GM23338 (cell line): Measurements from ENCODE around the gene C11orf65. TPM values are rescaled to one million over a fixed set of nuclear protein-coding genes. Genes with fewer than 3 reads are reported as not detected.

Source experiments
- ATAC-seq: fragments of 200-7000 bp; cut with Tn5 transposase; 3 replicates; pipeline ENCODE4 v1.9.1; 2020
- DNase-seq: peaks from one replicate; pipeline ENCODE4 v3.0.0-alpha.2; 2015; ENCODE audit warnings: low spot score
- H2AFZ ChIP-seq: fragments of 200-600 bp; sonication (generic); 2 replicates; pipeline ENCODE4 v1.8.0; 2016; ENCODE audit warnings: antibody characterized with exemption, mild to moderate bottlenecking, moderate library complexity
- H3F3A ChIP-seq: fragments of 200-600 bp; sonication (generic); replicated peaks from 2 replicates; pipeline ENCODE4 v1.8.0; 2017; ENCODE audit warnings: antibody characterized with exemption, mixed run types, low read depth
- H3K27ac ChIP-seq: fragments of 200-600 bp; sonication (generic); 2 replicates; pipeline ENCODE4 v1.6.1; 2016; ENCODE audit warnings: low read depth
- H3K27me3 ChIP-seq: fragments of 200-600 bp; sonication (generic); 2 replicates; pipeline ENCODE4 v1.8.0; 2016; ENCODE audit warnings: mild to moderate bottlenecking, mixed run types, moderate library complexity; ENCODE audit not compliant: insufficient read depth
- H3K36me3 ChIP-seq: fragments of 200-600 bp; sonication (generic); 2 replicates; pipeline ENCODE4 v1.8.0; 2016; ENCODE audit warnings: mild to moderate bottlenecking; ENCODE audit not compliant: insufficient read depth
- H3K4me1 ChIP-seq: fragments of 200-600 bp; sonication (generic); 2 replicates; pipeline ENCODE4 v1.8.0; 2016; ENCODE audit warnings: mild to moderate bottlenecking, moderate library complexity; ENCODE audit not compliant: insufficient read depth
- H3K4me2 ChIP-seq: fragments of 200-600 bp; sonication (generic); 2 replicates; pipeline ENCODE4 v1.7.1; 2017; ENCODE audit warnings: mixed run types
- H3K4me3 ChIP-seq: fragments of 200-600 bp; sonication (generic); 2 replicates; pipeline ENCODE4 v1.6.1; 2016; ENCODE audit warnings: mixed run types
- H3K79me2 ChIP-seq: fragments of 200-600 bp; sonication (generic); replicated peaks from 2 replicates; pipeline ENCODE4 v1.8.0; 2017; ENCODE audit warnings: mild to moderate bottlenecking; ENCODE audit not compliant: insufficient read depth
- H3K9me2 ChIP-seq: fragments of 200-600 bp; sonication (generic); 2 replicates; pipeline ENCODE4 v1.8.0; 2017; ENCODE audit not compliant: insufficient read depth
- H4K20me1 ChIP-seq: fragments of 200-600 bp; sonication (generic); replicated peaks from 2 replicates; pipeline ENCODE4 v1.8.0; 2017; ENCODE audit warnings: mild to moderate bottlenecking; ENCODE audit not compliant: insufficient read depth
- H3K27ac Mint-ChIP-seq: 2 replicates; pipeline ENCODE4 v1.8.0; 2020; ENCODE audit warnings: inconsistent platforms, mild to moderate bottlenecking, moderate library complexity, mixed read lengths
- H3K27me3 Mint-ChIP-seq: 3 replicates; pipeline ENCODE4 v1.8.0; 2022; ENCODE audit warnings: low read depth, mild to moderate bottlenecking, moderate library complexity, mixed read lengths, inconsistent platforms; ENCODE audit not compliant: insufficient read depth, poor library complexity
- H3K36me3 Mint-ChIP-seq: 3 replicates; pipeline ENCODE4 v1.8.0; 2021; ENCODE audit warnings: low read depth, mild to moderate bottlenecking, inconsistent platforms, moderate library complexity, mixed read lengths
- H3K4me1 Mint-ChIP-seq: 3 replicates; pipeline ENCODE4 v1.8.0; 2020; ENCODE audit warnings: mild to moderate bottlenecking, inconsistent platforms, mixed read lengths
- H3K4me3 Mint-ChIP-seq: 3 replicates; pipeline ENCODE4 v1.8.0; 2021; ENCODE audit warnings: moderate library complexity, mild to moderate bottlenecking, inconsistent platforms, mixed read lengths
- H3K9me3 Mint-ChIP-seq: 3 replicates; pipeline ENCODE4 v1.8.0; 2020; ENCODE audit warnings: moderate library complexity, mild to moderate bottlenecking, inconsistent platforms, mixed read lengths
- CREB1 ChIP-seq: fragments of 250-450 bp; sonication (Bioruptor Pico); IDR thresholded peaks from 2 replicates; pipeline ENCODE4 v1.5.0; 2020; ENCODE audit warnings: low read depth, mild to moderate bottlenecking, moderate library complexity
- CTCF ChIP-seq, 2 experiments: fragments of 200-600 bp in 1 of 2; sonication (generic) in 1 of 2; conservative IDR thresholded peaks; 2 replicates each; pipeline versions ENCODE4 v1.5.1 to v1.6.1; 2016 to 2017; ENCODE audit warnings: antibody characterized with exemption in 2 of 2, low read depth in 2 of 2, mild to moderate bottlenecking in 2 of 2, moderate library complexity in 1 of 2
- ETS1 ChIP-seq: IDR thresholded peaks from 2 replicates; pipeline ENCODE4 v1.6.1; 2016; ENCODE audit warnings: antibody characterized with exemption
- EZH2phosphoT487 ChIP-seq: fragments of 200-600 bp; sonication (generic); IDR thresholded peaks from one replicate; pipeline ENCODE4 v1.8.1; 2018; ENCODE audit warnings: antibody characterized with exemption; ENCODE audit not compliant: unreplicated experiment
- JUNB ChIP-seq: IDR thresholded peaks from one replicate; pipeline ENCODE4 v1.6.1; 2016; ENCODE audit warnings: antibody characterized with exemption; ENCODE audit not compliant: unreplicated experiment
- NANOG ChIP-seq: IDR thresholded peaks from 2 replicates; pipeline ENCODE4 v1.6.1; 2016; ENCODE audit warnings: antibody characterized with exemption, borderline replicate concordance
- POLR2AphosphoS5 ChIP-seq: IDR thresholded peaks from 2 replicates; pipeline ENCODE4 v1.6.1; 2016; ENCODE audit warnings: antibody characterized with exemption, low read depth
- REST ChIP-seq: IDR thresholded peaks from one replicate; pipeline ENCODE4 v1.6.1; 2018; ENCODE audit warnings: antibody characterized with exemption; ENCODE audit not compliant: unreplicated experiment
- STAT1 ChIP-seq: IDR thresholded peaks from one replicate; pipeline ENCODE4 v1.6.1; 2016; ENCODE audit warnings: antibody characterized with exemption; ENCODE audit not compliant: unreplicated experiment
- ZNF114 ChIP-seq: fragments of 250-450 bp; sonication (Bioruptor Pico); IDR thresholded peaks from 2 replicates; pipeline ENCODE4 v1.5.0; 2020; ENCODE audit warnings: mild to moderate bottlenecking, moderate library complexity
- ZNF331 ChIP-seq: fragments of 250-450 bp; sonication (Bioruptor Pico); IDR thresholded peaks from 2 replicates; pipeline ENCODE4 v1.5.0; 2020; ENCODE audit warnings: low read depth, mild to moderate bottlenecking, moderate library complexity
- ZNF462 ChIP-seq: fragments of 250-450 bp; sonication (Bioruptor Pico); IDR thresholded peaks from 2 replicates; pipeline ENCODE4 v1.5.0; 2020; ENCODE audit warnings: mild to moderate bottlenecking, moderate library complexity
- polyA plus RNA-seq: library from polyadenylated mRNA; unstranded; fragments of >200 nt; fragmentation: Nextera tagmentation; extraction: Ambion mirVana; gene quantifications from 2 replicates; pipeline ENCODE4 v1.2.1, GENCODE V29; 2016
- total RNA-seq: library from RNA; depleted of rRNA; stranded (reverse); fragments of >200 nt; shearing (Covaris generic); gene quantifications from 2 replicates; pipeline ENCODE4 v1.2.3, GENCODE V29; 2014

The C11orf65 gene
- total and polyA plus RNA-seq, 2 experiments from 2014 or later = 0.21 to 1.7 TPM

GRCh38 chr11:108393046-108393445, 74.3 kb downstream of the C11orf65 start:
- no peak overlapping the region for H3K4me3 ChIP-seq
- no peaks in the 10 kb centered on the region for H3K27me3 ChIP-seq
- H4K20me1 ChIP-seq = no peaks in the 10 kb centered on the region
- H3K4me1 ChIP-seq = no peaks in the 10 kb centered on the region
- TF ChIP-seq REST (no peak), POLR2AphosphoS5 (no peak), STAT1 (no peak), CREB1 (CRISPR knock-in tag) (no peak), ZNF331 (no peak), CTCF (conservative IDR thresholded peaks at IDR 0.05; ENCODE audit: low read depth in 2 of 2) (no peak), JUNB (no peak), ETS1 (no peak), ZNF462 (no peak), ZNF114 (CRISPR knock-in tag) (no peak), EZH2phosphoT487 (no peak), NANOG (no peak)
- no peaks in the 10 kb centered on the region for H3F3A ChIP-seq
- Mint-ChIP-seq H3K27me3 (no peaks in the 10 kb centered on the region), H3K4me1 (no peaks in the 10 kb centered on the region), H3K36me3 (no peaks in the 10 kb centered on the region), H3K9me3 (no peaks in the 10 kb centered on the region), H3K4me3 (no peak overlapping the region), H3K27ac (no peak overlapping the region)
- DNase-seq = no peak
- H3K9me2 ChIP-seq = no peaks in the 10 kb centered on the region
- no peak overlapping the region for H2AFZ ChIP-seq
- H3K36me3 ChIP-seq = no peaks in the 10 kb centered on the region
- H3K27ac ChIP-seq = no peak overlapping the region
- no peak overlapping the region for H3K4me2 ChIP-seq
- no peaks in the 10 kb centered on the region for H3K79me2 ChIP-seq
- no peak for ATAC-seq
